Measurements from ENCODE around the gene MCMBP.

Gene MCMBP

DNA sequence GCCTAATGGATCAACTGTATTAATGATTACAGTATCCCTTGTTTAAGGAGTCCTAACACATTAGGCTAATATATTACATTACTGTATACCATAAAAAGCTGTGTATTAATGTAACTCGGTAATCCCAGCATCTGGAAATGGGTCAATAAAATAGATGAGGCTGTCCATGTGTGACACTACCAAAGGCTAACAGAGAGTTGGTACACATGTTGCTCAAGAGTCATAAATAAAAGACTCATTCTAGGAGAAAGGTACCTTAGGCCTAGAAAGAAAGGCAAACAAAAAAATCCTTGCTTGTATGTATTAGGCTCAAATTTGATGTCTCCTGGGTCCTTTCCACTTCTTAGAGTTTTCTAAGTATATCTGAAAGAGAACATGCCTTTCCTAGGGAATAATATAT lies 14.6 kb downstream of the MCMBP start:
- H3K27ac ChIP-seq (ENCODE audit: extremely low read depth, low read depth, low read length) = no peak overlapping the region
- H3K9me3 ChIP-seq (ENCODE audit: control insufficient read depth, insufficient read depth, low read depth, low read length) = no peaks in the 10 kb centered on the region
- TF ChIP-seq ZNF350 (tag by site-specific recombination; IDR thresholded peaks at IDR 0.05) (no peak), KLF7 (tag by site-specific recombination; IDR thresholded peaks at IDR 0.05; ENCODE audit: borderline replicate concordance) (no peak), ZFP3 (tag by site-specific recombination; IDR thresholded peaks at IDR 0.05; ENCODE audit: low read depth) (no peak), ZNF600 (tag by site-specific recombination; IDR thresholded peaks at IDR 0.05) (no peak), ZNF596 (tag by site-specific recombination; IDR thresholded peaks at IDR 0.05) (no peak), ZIC2 (tag by site-specific recombination; IDR thresholded peaks at IDR 0.05) (no peak), ZNF785 (tag by site-specific recombination; IDR thresholded peaks at IDR 0.05) (no peak), ZNF830 (tag by site-specific recombination; IDR thresholded peaks at IDR 0.05; ENCODE audit: low read depth) (no peak), REPIN1 (tag by site-specific recombination; IDR thresholded peaks at IDR 0.05; ENCODE audit: low read depth) (no peak), OVOL3 (tag by site-specific recombination; IDR thresholded peaks at IDR 0.05) (no peak), ZNF76 (tag by site-specific recombination; IDR thresholded peaks at IDR 0.05; ENCODE audit: borderline replicate concordance, low read depth) (no peak), SCRT2 (tag by site-specific recombination; IDR thresholded peaks at IDR 0.05) (no peak), ZNF416 (tag by site-specific recombination; IDR thresholded peaks at IDR 0.05) (no peak)
- TF ChIP-seq, protein P1, sequence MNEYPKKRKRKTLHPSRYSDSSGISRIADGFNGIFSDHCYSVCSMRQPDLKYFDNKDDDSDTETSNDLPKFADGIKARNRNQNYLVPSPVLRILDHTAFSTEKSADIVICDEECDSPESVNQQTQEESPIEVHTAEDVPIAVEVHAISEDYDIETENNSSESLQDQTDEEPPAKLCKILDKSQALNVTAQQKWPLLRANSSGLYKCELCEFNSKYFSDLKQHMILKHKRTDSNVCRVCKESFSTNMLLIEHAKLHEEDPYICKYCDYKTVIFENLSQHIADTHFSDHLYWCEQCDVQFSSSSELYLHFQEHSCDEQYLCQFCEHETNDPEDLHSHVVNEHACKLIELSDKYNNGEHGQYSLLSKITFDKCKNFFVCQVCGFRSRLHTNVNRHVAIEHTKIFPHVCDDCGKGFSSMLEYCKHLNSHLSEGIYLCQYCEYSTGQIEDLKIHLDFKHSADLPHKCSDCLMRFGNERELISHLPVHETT (tag by site-specific recombination; IDR thresholded peaks at IDR 0.05) = no peak
- TF ChIP-seq, protein P2, sequence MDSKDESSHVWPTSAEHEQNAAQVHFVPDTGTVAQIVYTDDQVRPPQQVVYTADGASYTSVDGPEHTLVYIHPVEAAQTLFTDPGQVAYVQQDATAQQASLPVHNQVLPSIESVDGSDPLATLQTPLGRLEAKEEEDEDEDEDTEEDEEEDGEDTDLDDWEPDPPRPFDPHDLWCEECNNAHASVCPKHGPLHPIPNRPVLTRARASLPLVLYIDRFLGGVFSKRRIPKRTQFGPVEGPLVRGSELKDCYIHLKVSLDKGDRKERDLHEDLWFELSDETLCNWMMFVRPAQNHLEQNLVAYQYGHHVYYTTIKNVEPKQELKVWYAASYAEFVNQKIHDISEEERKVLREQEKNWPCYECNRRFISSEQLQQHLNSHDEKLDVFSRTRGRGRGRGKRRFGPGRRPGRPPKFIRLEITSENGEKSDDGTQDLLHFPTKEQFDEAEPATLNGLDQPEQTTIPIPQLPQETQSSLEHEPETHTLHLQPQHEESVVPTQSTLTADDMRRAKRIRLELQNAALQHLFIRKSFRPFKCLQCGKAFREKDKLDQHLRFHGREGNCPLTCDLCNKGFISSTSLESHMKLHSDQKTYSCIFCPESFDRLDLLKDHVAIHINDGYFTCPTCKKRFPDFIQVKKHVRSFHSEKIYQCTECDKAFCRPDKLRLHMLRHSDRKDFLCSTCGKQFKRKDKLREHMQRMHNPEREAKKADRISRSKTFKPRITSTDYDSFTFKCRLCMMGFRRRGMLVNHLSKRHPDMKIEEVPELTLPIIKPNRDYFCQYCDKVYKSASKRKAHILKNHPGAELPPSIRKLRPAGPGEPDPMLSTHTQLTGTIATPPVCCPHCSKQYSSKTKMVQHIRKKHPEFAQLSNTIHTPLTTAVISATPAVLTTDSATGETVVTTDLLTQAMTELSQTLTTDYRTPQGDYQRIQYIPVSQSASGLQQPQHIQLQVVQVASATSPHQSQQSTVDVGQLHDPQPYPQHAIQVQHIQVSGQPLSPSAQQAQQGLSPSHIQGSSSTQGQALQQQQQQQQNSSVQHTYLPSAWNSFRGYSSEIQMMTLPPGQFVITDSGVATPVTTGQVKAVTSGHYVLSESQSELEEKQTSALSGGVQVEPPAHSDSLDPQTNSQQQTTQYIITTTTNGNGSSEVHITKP (tag by site-specific recombination; IDR thresholded peaks at IDR 0.05) = no peak
- TF ChIP-seq, protein P3, sequence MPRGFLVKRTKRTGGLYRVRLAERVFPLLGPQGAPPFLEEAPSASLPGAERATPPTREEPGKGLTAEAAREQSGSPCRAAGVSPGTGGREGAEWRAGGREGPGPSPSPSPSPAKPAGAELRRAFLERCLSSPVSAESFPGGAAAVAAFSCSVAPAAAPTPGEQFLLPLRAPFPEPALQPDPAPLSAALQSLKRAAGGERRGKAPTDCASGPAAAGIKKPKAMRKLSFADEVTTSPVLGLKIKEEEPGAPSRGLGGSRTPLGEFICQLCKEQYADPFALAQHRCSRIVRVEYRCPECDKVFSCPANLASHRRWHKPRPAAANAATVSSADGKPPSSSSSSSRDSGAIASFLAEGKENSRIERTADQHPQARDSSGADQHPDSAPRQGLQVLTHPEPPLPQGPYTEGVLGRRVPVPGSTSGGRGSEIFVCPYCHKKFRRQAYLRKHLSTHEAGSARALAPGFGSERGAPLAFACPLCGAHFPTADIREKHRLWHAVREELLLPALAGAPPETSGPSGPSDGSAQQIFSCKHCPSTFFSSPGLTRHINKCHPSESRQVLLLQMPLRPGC (tag by site-specific recombination; IDR thresholded peaks at IDR 0.05) = no peak
- no peak overlapping the region for H3K4me3 ChIP-seq (ENCODE audit: low read depth, low read length)
- CTCF ChIA-PET = interaction anchor here (0.6 to 6.8 kb wide), 9 partner anchors 10 to 413 kb away, joined by 3 to 119 read pairs (median 14); partner anchors contain the start of gene MCMBP
- POLR2A ChIA-PET = no interaction called here
- H3K36me3 ChIP-seq (ENCODE audit: control insufficient read depth in 2 of 2, insufficient read depth in 1 of 2, low read length in 2 of 2) = peaks cover 37 to 52% of the 10 kb centered on the region in 2 experiments
- peaks cover 14% of the 10 kb centered on the region for H3K4me1 ChIP-seq (ENCODE audit: control insufficient read depth, insufficient read depth, low read length)

DNA sequence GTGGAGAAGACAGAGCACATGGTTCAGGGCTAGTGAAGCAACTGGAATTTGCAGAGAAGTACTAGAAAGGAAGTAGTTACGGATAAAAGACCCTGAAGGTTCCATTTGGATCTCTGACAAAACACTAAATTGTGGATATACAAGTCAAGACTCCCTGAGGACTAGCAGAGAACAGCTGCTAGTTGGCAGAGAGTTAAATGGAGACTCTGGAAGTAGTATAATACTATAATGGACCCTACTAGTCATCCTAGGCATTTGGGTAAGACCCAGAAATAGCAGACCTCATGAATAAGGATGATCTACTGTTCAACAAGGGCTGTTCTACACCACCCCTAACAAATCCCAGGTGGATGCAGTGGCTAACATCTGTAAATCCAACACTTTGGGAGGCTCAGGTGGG lies 19.1 kb downstream of the MCMBP start:
- H3K36me3 ChIP-seq (ENCODE audit: control insufficient read depth in 2 of 2, insufficient read depth in 1 of 2, low read length in 2 of 2) = peaks cover 59 to 83% of the 10 kb centered on the region in 2 experiments
- CTCF ChIA-PET = interaction anchor here (3.1 kb wide), 1 partner anchor 103 kb away, joined by 11 read pairs; no protein-coding TSS in a partner anchor
- H3K9me3 ChIP-seq (ENCODE audit: control insufficient read depth, insufficient read depth, low read depth, low read length) = no peaks in the 10 kb centered on the region
- H3K4me3 ChIP-seq (ENCODE audit: low read depth, low read length) = no peak overlapping the region
- no peak overlapping the region for H3K27ac ChIP-seq (ENCODE audit: extremely low read depth, low read depth, low read length)
- POLR2A ChIA-PET = interaction anchor here (0.7 kb wide), 1 partner anchor 128 kb away, joined by 3 read pairs; no protein-coding TSS in a partner anchor
- H3K4me1 ChIP-seq (ENCODE audit: control insufficient read depth, insufficient read depth, low read length) = no peaks in the 10 kb centered on the region
- TF ChIP-seq ZNF302 (tag by site-specific recombination; IDR thresholded peaks at IDR 0.05; ENCODE audit: low read depth) (no peak), GLI2 (tag by site-specific recombination; IDR thresholded peaks at IDR 0.05; ENCODE audit: borderline replicate concordance, low read depth) (no peak), ZNF155 (tag by site-specific recombination; IDR thresholded peaks at IDR 0.05) (no peak), ZNF626 (tag by site-specific recombination; IDR thresholded peaks at IDR 0.05) (no peak), ZNF184 (tag by site-specific recombination; IDR thresholded peaks at IDR 0.05) (no peak), WT1 (tag by site-specific recombination; IDR thresholded peaks at IDR 0.05) (no peak), ZNF791 (tag by site-specific recombination; IDR thresholded peaks at IDR 0.05) (no peak)
- TF ChIP-seq, protein P4, sequence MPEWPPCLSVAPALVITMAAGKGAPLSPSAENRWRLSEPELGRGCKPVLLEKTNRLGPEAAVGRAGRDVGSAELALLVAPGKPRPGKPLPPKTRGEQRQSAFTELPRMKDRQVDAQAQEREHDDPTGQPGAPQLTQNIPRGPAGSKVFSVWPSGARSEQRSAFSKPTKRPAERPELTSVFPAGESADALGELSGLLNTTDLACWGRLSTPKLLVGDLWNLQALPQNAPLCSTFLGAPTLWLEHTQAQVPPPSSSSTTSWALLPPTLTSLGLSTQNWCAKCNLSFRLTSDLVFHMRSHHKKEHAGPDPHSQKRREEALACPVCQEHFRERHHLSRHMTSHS (tag by site-specific recombination; IDR thresholded peaks at IDR 0.05) = no peak
- TF ChIP-seq, protein P5, sequence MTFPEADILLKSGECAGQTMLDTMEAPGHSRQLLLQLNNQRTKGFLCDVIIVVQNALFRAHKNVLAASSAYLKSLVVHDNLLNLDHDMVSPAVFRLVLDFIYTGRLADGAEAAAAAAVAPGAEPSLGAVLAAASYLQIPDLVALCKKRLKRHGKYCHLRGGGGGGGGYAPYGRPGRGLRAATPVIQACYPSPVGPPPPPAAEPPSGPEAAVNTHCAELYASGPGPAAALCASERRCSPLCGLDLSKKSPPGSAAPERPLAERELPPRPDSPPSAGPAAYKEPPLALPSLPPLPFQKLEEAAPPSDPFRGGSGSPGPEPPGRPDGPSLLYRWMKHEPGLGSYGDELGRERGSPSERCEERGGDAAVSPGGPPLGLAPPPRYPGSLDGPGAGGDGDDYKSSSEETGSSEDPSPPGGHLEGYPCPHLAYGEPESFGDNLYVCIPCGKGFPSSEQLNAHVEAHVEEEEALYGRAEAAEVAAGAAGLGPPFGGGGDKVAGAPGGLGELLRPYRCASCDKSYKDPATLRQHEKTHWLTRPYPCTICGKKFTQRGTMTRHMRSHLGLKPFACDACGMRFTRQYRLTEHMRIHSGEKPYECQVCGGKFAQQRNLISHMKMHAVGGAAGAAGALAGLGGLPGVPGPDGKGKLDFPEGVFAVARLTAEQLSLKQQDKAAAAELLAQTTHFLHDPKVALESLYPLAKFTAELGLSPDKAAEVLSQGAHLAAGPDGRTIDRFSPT (tag by site-specific recombination; IDR thresholded peaks at IDR 0.05) = no peak

All from HEK293 (cell line).